Gastrocnemius medialis (tissue), 4 donors: Measurements from ENCODE around the gene PRR12.

Source experiments
- POLR2A ChIP-seq, 2 donors: fragments of 450-650 bp; IDR thresholded peaks; one replicate each; pipeline ENCODE4 v1.6.1; 2017; ENCODE audit warnings: antibody characterized with exemption in 2 of 2, mild to moderate bottlenecking in 2 of 2, moderate library complexity in 2 of 2
- TF ChIP-seq, protein P1 (sequence below), 5 experiments: fragments of 450-650 bp in 3 of 5; fragments of 200-600 bp in 2 of 5; sonication (generic) in 2 of 5; IDR thresholded peaks in 4 of 5; conservative IDR thresholded peaks in 1 of 5; 1 replicate in 4 of 5; 2 replicates in 1 of 5; pipeline ENCODE4 v1.5.1; 2016 to 2019; ENCODE audit warnings: antibody characterized with exemption in 5 of 5, mild to moderate bottlenecking in 3 of 5, moderate library complexity in 3 of 5

DNA sequence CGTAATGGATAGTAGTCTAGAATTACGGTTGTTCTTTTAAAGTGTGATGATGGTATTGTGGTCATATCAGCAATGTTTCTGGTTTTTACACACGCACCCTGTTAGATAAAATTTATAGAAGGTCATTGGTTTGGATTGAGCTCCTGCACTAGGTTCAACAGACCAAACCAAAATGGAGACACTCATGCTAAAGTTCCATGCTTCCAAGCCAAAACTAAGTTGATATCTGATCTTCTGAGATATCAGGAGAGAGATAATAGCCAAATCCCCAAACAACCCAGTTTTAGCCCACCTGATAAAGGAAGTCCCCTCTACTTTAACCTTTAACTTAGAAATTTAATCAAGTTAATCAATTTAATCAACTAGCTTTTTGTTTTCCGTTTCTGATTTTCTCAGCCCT is 11.8 kb upstream of the PRR12 start:
- TF ChIP-seq, protein P1, sequence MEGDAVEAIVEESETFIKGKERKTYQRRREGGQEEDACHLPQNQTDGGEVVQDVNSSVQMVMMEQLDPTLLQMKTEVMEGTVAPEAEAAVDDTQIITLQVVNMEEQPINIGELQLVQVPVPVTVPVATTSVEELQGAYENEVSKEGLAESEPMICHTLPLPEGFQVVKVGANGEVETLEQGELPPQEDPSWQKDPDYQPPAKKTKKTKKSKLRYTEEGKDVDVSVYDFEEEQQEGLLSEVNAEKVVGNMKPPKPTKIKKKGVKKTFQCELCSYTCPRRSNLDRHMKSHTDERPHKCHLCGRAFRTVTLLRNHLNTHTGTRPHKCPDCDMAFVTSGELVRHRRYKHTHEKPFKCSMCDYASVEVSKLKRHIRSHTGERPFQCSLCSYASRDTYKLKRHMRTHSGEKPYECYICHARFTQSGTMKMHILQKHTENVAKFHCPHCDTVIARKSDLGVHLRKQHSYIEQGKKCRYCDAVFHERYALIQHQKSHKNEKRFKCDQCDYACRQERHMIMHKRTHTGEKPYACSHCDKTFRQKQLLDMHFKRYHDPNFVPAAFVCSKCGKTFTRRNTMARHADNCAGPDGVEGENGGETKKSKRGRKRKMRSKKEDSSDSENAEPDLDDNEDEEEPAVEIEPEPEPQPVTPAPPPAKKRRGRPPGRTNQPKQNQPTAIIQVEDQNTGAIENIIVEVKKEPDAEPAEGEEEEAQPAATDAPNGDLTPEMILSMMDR (IDR thresholded peaks at IDR 0.05 in 4 of 5, conservative IDR thresholded peaks at IDR 0.05 in 1 of 5), result no peak
- TF ChIP-seq POLR2A (IDR thresholded peaks at IDR 0.05), result no peak
